MM.1S (cell line): ENCODE data around the gene GCN1.

Experiments
- DNase-seq: peaks from one replicate; pipeline ENCODE4 v3.0.0-alpha.2; 2015
- H2AFZ ChIP-seq: fragments of 300-600 bp; sonication (generic); 2 replicates; pipeline ENCODE4 v1.6.0; 2016; ENCODE audit warnings: antibody characterized with exemption, low read length
- H3F3A ChIP-seq: fragments of 300-600 bp; sonication (generic); 2 replicates; pipeline ENCODE4 v1.6.1; 2016; ENCODE audit warnings: mild to moderate bottlenecking, antibody characterized with exemption, low read length, moderate library complexity, mixed read lengths; ENCODE audit not compliant: insufficient read depth
- H3K27ac ChIP-seq: fragments of 300-600 bp; sonication (generic); 2 replicates; pipeline ENCODE4 v1.5.1; 2016; ENCODE audit warnings: mild to moderate bottlenecking, low read length
- H3K27me3 ChIP-seq: fragments of 300-600 bp; sonication (generic); replicated peaks from 2 replicates; pipeline ENCODE4 v1.6.0; 2016; ENCODE audit warnings: low read length; ENCODE audit not compliant: insufficient read depth
- H3K36me3 ChIP-seq: fragments of 300-600 bp; sonication (generic); replicated peaks from 2 replicates; pipeline ENCODE4 v1.6.1; 2016; ENCODE audit warnings: mild to moderate bottlenecking, low read length, mixed read lengths; ENCODE audit not compliant: insufficient read depth
- H3K4me1 ChIP-seq: fragments of 300-600 bp; sonication (generic); 2 replicates; pipeline ENCODE4 v1.6.1; 2016; ENCODE audit warnings: low read length, mixed read lengths
- H3K4me2 ChIP-seq: fragments of 300-600 bp; sonication (generic); 2 replicates; pipeline ENCODE4 v1.6.0; 2016; ENCODE audit warnings: low read depth, low read length
- H3K4me3 ChIP-seq: fragments of 300-600 bp; sonication (generic); 2 replicates; pipeline ENCODE4 v1.5.1; 2016; ENCODE audit warnings: low read length, mixed read lengths
- H3K79me2 ChIP-seq: fragments of 300-600 bp; sonication (generic); 2 replicates; pipeline ENCODE4 v1.6.1; 2016; ENCODE audit warnings: mixed run types, low read length, mixed read lengths
- H3K9ac ChIP-seq: fragments of 300-600 bp; sonication (generic); 2 replicates; pipeline ENCODE4 v1.6.1; 2016; ENCODE audit warnings: low read length, mixed read lengths
- H3K9me2 ChIP-seq: fragments of 300-600 bp; sonication (generic); replicated peaks from 2 replicates; pipeline ENCODE4 v1.6.1; 2016; ENCODE audit warnings: mild to moderate bottlenecking, low read length, mixed read lengths; ENCODE audit not compliant: insufficient read depth
- H3K9me3 ChIP-seq: fragments of 300-600 bp; sonication (generic); replicated peaks from 2 replicates; pipeline ENCODE4 v1.6.1; 2016; ENCODE audit warnings: mild to moderate bottlenecking, low read length, mixed read lengths; ENCODE audit not compliant: insufficient read depth
- H4K20me1 ChIP-seq: fragments of 300-600 bp; sonication (generic); 2 replicates; pipeline ENCODE4 v1.6.1; 2016; ENCODE audit warnings: mild to moderate bottlenecking, low read length, moderate library complexity, mixed read lengths; ENCODE audit not compliant: insufficient read depth
- EZH2 ChIP-seq: fragments of 300-600 bp; sonication (generic); optimal IDR thresholded peaks from 2 replicates; pipeline ENCODE3; 2017; ENCODE audit warnings: low read depth, mild to moderate bottlenecking, antibody characterized with exemption, low read length, mixed read lengths
- EZH2phosphoT487 ChIP-seq: fragments of 300-600 bp; sonication (generic); IDR thresholded peaks from 2 replicates; pipeline ENCODE4 v1.6.1; 2018; ENCODE audit warnings: antibody characterized with exemption, low read length
- TF ChIP-seq, protein P1 (sequence below): fragments of 300-600 bp; sonication (generic); IDR thresholded peaks from 2 replicates; pipeline ENCODE4 v1.5.1; 2016; ENCODE audit warnings: antibody characterized with exemption, low read length, mixed read lengths

Gene GCN1

DNA sequence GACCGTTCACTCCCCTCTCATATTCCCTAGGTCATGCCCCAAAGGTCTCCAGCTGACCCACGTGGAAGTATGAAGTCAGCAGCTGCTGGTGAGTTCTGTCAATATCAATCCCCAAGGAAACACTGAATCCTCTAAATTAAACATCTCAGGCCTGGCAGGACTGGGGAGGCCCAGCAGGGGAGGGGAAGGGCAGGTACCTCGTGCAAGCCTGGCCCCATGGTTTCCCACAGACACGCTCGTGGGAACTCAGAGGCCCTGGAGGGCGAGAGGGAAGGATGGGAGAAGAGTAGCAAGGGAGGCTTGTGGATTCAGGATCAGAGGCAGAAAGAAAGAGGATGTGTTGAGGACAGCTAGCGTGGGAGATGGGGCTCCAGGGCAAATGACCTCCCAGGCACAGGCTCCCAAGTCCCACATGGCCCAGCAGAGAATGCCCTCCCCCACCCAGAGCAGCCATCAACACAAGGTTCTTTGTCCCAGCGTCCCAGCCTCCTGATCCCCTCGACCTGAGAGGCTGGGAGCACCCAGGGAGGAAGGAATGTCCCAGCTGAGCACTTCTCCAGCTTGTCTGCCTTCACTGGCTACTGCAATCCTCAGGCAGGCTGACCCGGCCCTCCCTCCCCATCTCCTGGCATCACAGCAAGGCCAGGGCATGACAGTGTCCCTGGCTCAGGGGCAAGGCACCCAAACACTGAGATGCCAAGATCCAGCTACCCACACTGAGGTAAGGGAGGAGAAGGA, 26.5 kb upstream of the GCN1 start:
- TF ChIP-seq, protein P1, sequence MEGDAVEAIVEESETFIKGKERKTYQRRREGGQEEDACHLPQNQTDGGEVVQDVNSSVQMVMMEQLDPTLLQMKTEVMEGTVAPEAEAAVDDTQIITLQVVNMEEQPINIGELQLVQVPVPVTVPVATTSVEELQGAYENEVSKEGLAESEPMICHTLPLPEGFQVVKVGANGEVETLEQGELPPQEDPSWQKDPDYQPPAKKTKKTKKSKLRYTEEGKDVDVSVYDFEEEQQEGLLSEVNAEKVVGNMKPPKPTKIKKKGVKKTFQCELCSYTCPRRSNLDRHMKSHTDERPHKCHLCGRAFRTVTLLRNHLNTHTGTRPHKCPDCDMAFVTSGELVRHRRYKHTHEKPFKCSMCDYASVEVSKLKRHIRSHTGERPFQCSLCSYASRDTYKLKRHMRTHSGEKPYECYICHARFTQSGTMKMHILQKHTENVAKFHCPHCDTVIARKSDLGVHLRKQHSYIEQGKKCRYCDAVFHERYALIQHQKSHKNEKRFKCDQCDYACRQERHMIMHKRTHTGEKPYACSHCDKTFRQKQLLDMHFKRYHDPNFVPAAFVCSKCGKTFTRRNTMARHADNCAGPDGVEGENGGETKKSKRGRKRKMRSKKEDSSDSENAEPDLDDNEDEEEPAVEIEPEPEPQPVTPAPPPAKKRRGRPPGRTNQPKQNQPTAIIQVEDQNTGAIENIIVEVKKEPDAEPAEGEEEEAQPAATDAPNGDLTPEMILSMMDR: no peak
- TF ChIP-seq EZH2 (no peak), EZH2phosphoT487 (no peak)
- peaks cover 5% of the 10 kb centered on the region; the same call in 1 of the 2 replicates for H3K79me2 ChIP-seq

DNA sequence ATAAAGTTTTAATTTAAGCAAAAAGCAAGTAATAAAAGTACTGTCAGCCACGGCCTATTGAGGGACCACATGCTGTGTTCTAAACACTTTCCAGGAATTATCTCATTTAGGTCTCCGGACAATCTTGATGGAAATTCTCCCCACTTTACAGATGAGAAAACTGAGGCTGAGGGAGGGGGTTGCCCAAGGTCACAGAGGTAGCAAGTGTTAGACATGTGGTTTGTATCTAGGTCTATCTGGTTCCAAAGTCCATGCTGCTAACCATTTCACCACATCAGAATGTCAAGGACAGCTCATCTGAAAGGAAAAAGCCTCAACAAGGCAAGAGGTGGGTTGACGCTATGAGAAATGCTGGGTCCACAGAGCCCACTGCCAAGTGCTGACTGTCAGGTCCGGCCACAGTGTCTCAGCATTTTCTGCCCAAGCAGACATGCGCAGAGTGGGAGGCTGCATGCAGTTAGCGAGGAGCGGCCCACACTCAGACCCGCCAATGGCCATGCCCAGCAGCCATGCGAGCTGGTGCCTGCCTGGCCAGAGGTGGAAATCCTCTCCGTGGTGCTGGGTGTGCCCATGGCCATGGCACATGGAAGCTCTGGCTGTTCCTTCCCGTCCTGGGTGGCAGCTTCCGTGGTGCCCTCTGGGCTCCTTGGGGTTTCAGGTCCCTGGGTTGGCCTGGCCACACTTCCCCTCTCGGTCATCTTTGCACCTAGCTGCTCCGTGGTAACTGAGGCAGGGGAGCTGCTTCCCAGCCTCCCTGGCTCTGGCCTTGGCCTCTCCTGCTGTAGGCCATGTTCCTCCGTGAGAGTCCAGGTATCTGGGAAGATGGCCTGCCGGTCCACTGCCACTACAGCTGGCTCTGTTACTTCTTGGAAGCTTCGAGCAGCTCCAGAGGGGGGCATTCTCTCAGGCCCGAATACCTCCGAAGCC, 24.4 kb upstream of the GCN1 start:
- TF ChIP-seq, protein P1: no peak
- TF ChIP-seq EZH2 (no peak), EZH2phosphoT487 (no peak)
- H3K4me3 ChIP-seq: no peak overlapping the region
- no peak overlapping the region for H3K4me2 ChIP-seq
- no peaks in the 10 kb centered on the region for H3K27me3 ChIP-seq
- no peaks in the 10 kb centered on the region for H3K9me2 ChIP-seq
- no peaks in the 10 kb centered on the region for H3K9me3 ChIP-seq
- DNase-seq: no peak
- H4K20me1 ChIP-seq: no peaks in the 10 kb centered on the region
- H3K27ac ChIP-seq: no peak overlapping the region
- H3K36me3 ChIP-seq: no peaks in the 10 kb centered on the region
- H3F3A ChIP-seq: no peaks in the 10 kb centered on the region
- H2AFZ ChIP-seq: no peak overlapping the region
- H3K79me2 ChIP-seq: no peaks in the 10 kb centered on the region
- no peak overlapping the region for H3K9ac ChIP-seq
- no peaks in the 10 kb centered on the region for H3K4me1 ChIP-seq

More for the DNA sequence above, 26.5 kb upstream of the GCN1 start:
- Histone ChIP-seq H3K4me2 (no peak overlapping the region), H3K27me3 (no peaks in the 10 kb centered on the region), H3K36me3 (no peaks in the 10 kb centered on the region), H3K4me1 (peaks cover 3% of the 10 kb centered on the region), H3K9me2 (no peaks in the 10 kb centered on the region), H4K20me1 (no peaks in the 10 kb centered on the region), H3F3A (no peaks in the 10 kb centered on the region), H3K27ac (no peak overlapping the region), H3K9me3 (no peaks in the 10 kb centered on the region), H3K9ac (no peak overlapping the region), H3K4me3 (no peak overlapping the region), H2AFZ (no peak overlapping the region)
- DNase-seq: no peak

DNA sequence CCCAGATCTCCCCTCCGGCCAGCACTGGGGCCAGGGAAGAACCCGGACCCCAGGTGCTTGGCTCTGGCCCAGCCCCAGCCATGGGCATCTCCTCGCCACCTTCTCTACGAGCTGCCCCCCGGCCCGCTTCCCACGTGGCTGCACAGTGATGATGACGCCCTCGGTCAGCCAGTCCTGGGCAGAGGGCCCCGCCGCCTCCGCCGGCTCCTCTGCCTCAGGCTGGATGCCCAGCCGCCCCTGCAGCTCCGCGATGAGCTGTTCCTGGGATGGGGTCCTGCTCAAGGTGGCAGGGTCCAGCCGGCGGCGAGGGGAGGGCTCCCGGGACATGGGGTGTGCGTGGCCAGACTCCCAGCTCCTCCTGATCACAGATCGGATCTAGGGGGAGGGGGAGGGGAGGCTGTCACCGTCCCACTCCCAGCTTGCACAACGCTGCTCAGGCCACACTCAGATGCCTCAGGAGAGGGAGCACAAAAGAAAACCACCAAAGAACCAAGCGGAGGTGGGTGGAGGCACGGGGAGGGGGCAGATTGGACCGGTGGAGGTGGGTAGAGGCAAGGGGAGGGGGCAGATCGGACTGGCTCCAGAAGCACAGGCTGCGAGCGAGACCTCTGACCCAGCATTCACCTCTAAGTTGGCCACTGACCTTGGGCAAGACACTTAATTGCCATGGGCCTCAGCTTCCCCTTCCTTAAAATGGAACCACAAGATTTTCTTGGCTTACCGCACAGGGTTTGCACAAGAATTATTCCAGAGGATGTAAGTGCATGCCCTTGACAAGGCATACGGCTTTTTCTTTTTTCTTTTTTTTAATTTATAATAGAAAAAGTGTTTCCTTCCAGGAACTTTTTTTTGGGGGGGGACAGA, 22.5 kb upstream of the GCN1 start:
- H3K4me1 ChIP-seq: no peaks in the 10 kb centered on the region
- no peak for DNase-seq
- no peak overlapping the region for H3K4me2 ChIP-seq
- no peaks in the 10 kb centered on the region for H3F3A ChIP-seq
- no peaks in the 10 kb centered on the region for H3K36me3 ChIP-seq
- H3K9ac ChIP-seq: no peak overlapping the region
- no peaks in the 10 kb centered on the region for H3K9me2 ChIP-seq
- H4K20me1 ChIP-seq: no peaks in the 10 kb centered on the region
- H3K4me3 ChIP-seq: no peak overlapping the region
- H2AFZ ChIP-seq: no peak overlapping the region
- no peaks in the 10 kb centered on the region for H3K27me3 ChIP-seq
- no peak overlapping the region for H3K27ac ChIP-seq
- no peaks in the 10 kb centered on the region for H3K9me3 ChIP-seq
- no peak for TF ChIP-seq EZH2phosphoT487
- TF ChIP-seq, protein P1: no peak
- TF ChIP-seq EZH2: no peak
- H3K79me2 ChIP-seq: no peaks in the 10 kb centered on the region
